HEK293 (cell line): ENCODE measurements around the gene MAPK14.

Experiments used
- CTCF ChIA-PET: fragments of 350-600 bp; formaldehyde crosslinking; extraction: SDS; loops from one replicate; lab custom pipeline; 2021; ENCODE audit warnings: antibody characterized with exemption; lab: Yijun Ruan, JAX
- POLR2A ChIA-PET: fragments of 300-600 bp; formaldehyde crosslinking; extraction: SDS; loops from one replicate; lab custom pipeline; 2020; ENCODE audit warnings: antibody characterized with exemption, inconsistent platforms; lab: Yijun Ruan, JAX
- H3K27ac ChIP-seq: fragments of 200-500 bp; sonication (Bioruptor generic); 2 replicates; pipeline ENCODE4 v1.5.1; 2014; ENCODE audit warnings: low read depth, low read length, control low read depth, inconsistent platforms; ENCODE audit errors: extremely low read depth
- H3K36me3 ChIP-seq, 2 experiments: fragments of 200-500 bp in 1 of 2; sonication (Bioruptor generic) in 1 of 2; 1 replicate in 1 of 2; 2 replicates in 1 of 2; pipeline ENCODE4 v1.5.1; 2014 to 2017; ENCODE audit warnings: inconsistent platforms in 2 of 2, low read length in 2 of 2; ENCODE audit not compliant: control insufficient read depth in 2 of 2, insufficient read depth in 1 of 2
- H3K4me1 ChIP-seq: fragments of 200-500 bp; sonication (Bioruptor generic); 2 replicates; pipeline ENCODE4 v1.5.1; 2014; ENCODE audit warnings: mild to moderate bottlenecking, low read length, inconsistent platforms; ENCODE audit not compliant: control insufficient read depth, insufficient read depth
- H3K4me3 ChIP-seq: 2 replicates; pipeline ENCODE4 v1.5.1; 2011; ENCODE audit warnings: low read depth, mild to moderate bottlenecking, control low read depth, low read length, moderate library complexity
- H3K9me3 ChIP-seq: fragments of 200-500 bp; sonication (Bioruptor generic); 2 replicates; pipeline ENCODE4 v1.5.1; 2014; ENCODE audit warnings: low read depth, low read length, inconsistent platforms; ENCODE audit not compliant: control insufficient read depth, insufficient read depth
- EGR2 ChIP-seq: fragments of 450-650 bp; formaldehyde crosslinking; IDR thresholded peaks from 2 replicates; pipeline ENCODE4 v1.5.1; 2016; ENCODE audit warnings: low read depth, missing biosample characterization, missing genetic modification characterization
- GFI1B ChIP-seq: fragments of 450-650 bp; formaldehyde crosslinking; IDR thresholded peaks from 2 replicates; pipeline ENCODE4 v1.5.1; 2016; ENCODE audit warnings: missing biosample characterization, missing genetic modification characterization
- GLIS2 ChIP-seq: fragments of 450-650 bp; formaldehyde crosslinking; IDR thresholded peaks from 2 replicates; pipeline ENCODE4 v1.5.1; 2016; ENCODE audit warnings: missing biosample characterization, missing genetic modification characterization
- IKZF3 ChIP-seq: fragments of 450-650 bp; IDR thresholded peaks from 2 replicates; pipeline ENCODE4 v1.5.0; 2018; ENCODE audit warnings: missing biosample characterization, mild to moderate bottlenecking, missing genetic modification characterization, moderate library complexity
- KLF8 ChIP-seq: fragments of 450-650 bp; formaldehyde crosslinking; IDR thresholded peaks from 2 replicates; pipeline ENCODE4 v1.5.1; 2016; ENCODE audit warnings: missing biosample characterization, missing genetic modification characterization
- SCRT2 ChIP-seq: fragments of 450-650 bp; formaldehyde crosslinking; IDR thresholded peaks from 2 replicates; pipeline ENCODE4 v1.5.1; 2016; ENCODE audit warnings: missing biosample characterization, missing genetic modification characterization
- WT1 ChIP-seq: fragments of 450-650 bp; formaldehyde crosslinking; IDR thresholded peaks from 2 replicates; pipeline ENCODE4 v1.5.1; 2016; ENCODE audit warnings: missing biosample characterization, missing genetic modification characterization
- ZBTB20 ChIP-seq: fragments of 450-650 bp; formaldehyde crosslinking; IDR thresholded peaks from 2 replicates; pipeline ENCODE4 v1.5.1; 2016; ENCODE audit warnings: missing biosample characterization, missing genetic modification characterization
- ZBTB8A ChIP-seq: fragments of 450-650 bp; formaldehyde crosslinking; IDR thresholded peaks from 2 replicates; pipeline ENCODE4 v1.5.1; 2016; ENCODE audit warnings: missing biosample characterization, missing genetic modification characterization
- ZEB2 ChIP-seq: fragments of 450-650 bp; formaldehyde crosslinking; IDR thresholded peaks from 2 replicates; pipeline ENCODE4 v1.5.1; 2016; ENCODE audit warnings: missing biosample characterization, missing genetic modification characterization
- ZNF157 ChIP-seq: fragments of 450-650 bp; formaldehyde crosslinking; IDR thresholded peaks from 2 replicates; pipeline ENCODE4 v1.5.1; 2016; ENCODE audit warnings: missing biosample characterization, missing genetic modification characterization
- ZNF335 ChIP-seq: fragments of 450-650 bp; formaldehyde crosslinking; conservative IDR thresholded peaks from 2 replicates; pipeline ENCODE4 v1.5.1; 2016; ENCODE audit warnings: missing biosample characterization, missing genetic modification characterization
- ZNF404 ChIP-seq: fragments of 450-650 bp; formaldehyde crosslinking; IDR thresholded peaks from 2 replicates; pipeline ENCODE4 v1.5.1; 2017; ENCODE audit warnings: missing biosample characterization, missing genetic modification characterization
- ZSCAN30 ChIP-seq: fragments of 450-650 bp; IDR thresholded peaks from 2 replicates; pipeline ENCODE4 v1.5.1; 2018; ENCODE audit warnings: missing biosample characterization, mild to moderate bottlenecking, missing genetic modification characterization, moderate library complexity
- ZXDB ChIP-seq: fragments of 450-650 bp; formaldehyde crosslinking; IDR thresholded peaks from 2 replicates; pipeline ENCODE4 v1.5.1; 2016; ENCODE audit warnings: missing biosample characterization, missing genetic modification characterization
- TF ChIP-seq, protein P1 (sequence below): fragments of 450-650 bp; formaldehyde crosslinking; optimal IDR thresholded peaks from 2 replicates; pipeline ENCODE3; 2016; ENCODE audit warnings: missing biosample characterization, mild to moderate bottlenecking, missing genetic modification characterization
- TF ChIP-seq, protein P2 (sequence below): sonication (generic); formaldehyde crosslinking; IDR thresholded peaks from 2 replicates; pipeline ENCODE4 v1.8.1; 2022; ENCODE audit warnings: mild to moderate bottlenecking, moderate library complexity, missing genetic modification reagents
- TF ChIP-seq, protein P3 (sequence below): fragments of 450-650 bp; formaldehyde crosslinking; IDR thresholded peaks from 2 replicates; pipeline ENCODE4 v1.5.1; 2016; ENCODE audit warnings: missing biosample characterization, missing genetic modification characterization
- TF ChIP-seq, protein P4 (sequence below): fragments of 450-650 bp; formaldehyde crosslinking; IDR thresholded peaks from 2 replicates; pipeline ENCODE4 v1.5.1; 2017; ENCODE audit warnings: missing biosample characterization, missing genetic modification characterization
- TF ChIP-seq, protein P5 (sequence below): fragments of 450-650 bp; formaldehyde crosslinking; IDR thresholded peaks from 2 replicates; pipeline ENCODE4 v1.5.1; 2016; ENCODE audit warnings: missing biosample characterization, missing genetic modification characterization
- TF ChIP-seq, protein P6 (sequence below): fragments of 450-650 bp; formaldehyde crosslinking; IDR thresholded peaks from 2 replicates; pipeline ENCODE4 v1.5.1; 2016; ENCODE audit warnings: missing biosample characterization, missing genetic modification characterization

The MAPK14 gene

DNA sequence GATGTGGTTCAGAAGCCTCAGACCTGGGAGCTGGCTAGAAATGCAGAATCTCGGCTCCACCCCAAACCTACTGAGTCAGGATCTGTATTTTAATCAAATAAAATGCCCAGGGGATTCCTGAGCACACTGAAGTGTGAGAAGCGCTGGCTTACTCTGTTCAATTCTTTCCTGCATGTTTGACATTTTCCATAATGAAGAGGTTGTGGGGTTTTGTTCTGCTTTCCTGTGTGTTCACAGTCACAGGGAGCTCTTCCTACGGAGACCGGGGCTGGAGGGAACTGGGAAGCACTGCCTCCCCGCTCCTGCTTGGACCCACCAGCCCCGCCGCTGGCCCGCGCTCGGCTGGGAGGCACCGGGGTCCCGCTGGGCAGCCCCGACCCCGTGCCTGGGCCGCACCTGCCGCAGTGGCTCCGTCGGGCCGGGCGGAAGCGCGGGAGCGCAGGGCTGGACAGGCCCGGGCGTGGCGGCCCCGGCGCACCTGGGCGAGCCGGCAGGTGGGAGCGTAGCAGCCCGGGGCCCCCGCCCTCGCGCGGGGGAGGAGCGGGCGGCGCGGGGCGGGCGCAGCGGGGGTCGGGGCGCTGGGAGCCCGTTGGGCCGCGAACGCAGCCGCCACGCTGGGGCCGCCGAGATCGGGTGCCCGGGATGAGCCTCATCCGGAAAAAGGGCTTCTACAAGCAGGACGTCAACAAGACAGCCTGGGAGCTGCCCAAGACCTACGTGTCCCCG, 102.5 kb downstream of the MAPK14 start, which contains the start of gene MAPK13:
TSS of gene MAPK13 (plus strand) at position 573 of the 726 bp plus-strand sequence. CDS start at position 643, 70 bp downstream.
- peak within 1 kb of the TSS; percentile 49 for H3K4me3 ChIP-seq
- no peaks in the 10 kb centered on the region for H3K9me3 ChIP-seq
- peak; percentile 51 for TF ChIP-seq ZBTB20 (tag by site-specific recombination)
- TF ChIP-seq, protein P1, sequence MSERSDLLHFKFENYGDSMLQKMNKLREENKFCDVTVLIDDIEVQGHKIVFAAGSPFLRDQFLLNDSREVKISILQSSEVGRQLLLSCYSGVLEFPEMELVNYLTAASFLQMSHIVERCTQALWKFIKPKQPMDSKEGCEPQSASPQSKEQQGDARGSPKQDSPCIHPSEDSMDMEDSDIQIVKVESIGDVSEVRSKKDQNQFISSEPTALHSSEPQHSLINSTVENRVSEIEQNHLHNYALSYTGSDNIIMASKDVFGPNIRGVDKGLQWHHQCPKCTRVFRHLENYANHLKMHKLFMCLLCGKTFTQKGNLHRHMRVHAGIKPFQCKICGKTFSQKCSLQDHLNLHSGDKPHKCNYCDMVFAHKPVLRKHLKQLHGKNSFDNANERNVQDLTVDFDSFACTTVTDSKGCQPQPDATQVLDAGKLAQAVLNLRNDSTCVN: peak; percentile 25
- TF ChIP-seq IKZF3 (tag by site-specific recombination): 0 out of 2 replicates have a peak, but pooled peaks have one; percentile 21
- TF ChIP-seq SCRT2: no peak
- TF ChIP-seq, protein P2, sequence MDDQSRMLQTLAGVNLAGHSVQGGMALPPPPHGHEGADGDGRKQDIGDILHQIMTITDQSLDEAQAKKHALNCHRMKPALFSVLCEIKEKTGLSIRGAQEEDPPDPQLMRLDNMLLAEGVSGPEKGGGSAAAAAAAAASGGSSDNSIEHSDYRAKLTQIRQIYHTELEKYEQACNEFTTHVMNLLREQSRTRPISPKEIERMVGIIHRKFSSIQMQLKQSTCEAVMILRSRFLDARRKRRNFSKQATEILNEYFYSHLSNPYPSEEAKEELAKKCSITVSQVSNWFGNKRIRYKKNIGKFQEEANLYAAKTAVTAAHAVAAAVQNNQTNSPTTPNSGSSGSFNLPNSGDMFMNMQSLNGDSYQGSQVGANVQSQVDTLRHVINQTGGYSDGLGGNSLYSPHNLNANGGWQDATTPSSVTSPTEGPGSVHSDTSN (CRISPR knock-in tag): peak; percentile 22; the same call in 1 of the 2 replicates
- no peak for TF ChIP-seq GFI1B (tag by site-specific recombination)
- TF ChIP-seq, protein P3, sequence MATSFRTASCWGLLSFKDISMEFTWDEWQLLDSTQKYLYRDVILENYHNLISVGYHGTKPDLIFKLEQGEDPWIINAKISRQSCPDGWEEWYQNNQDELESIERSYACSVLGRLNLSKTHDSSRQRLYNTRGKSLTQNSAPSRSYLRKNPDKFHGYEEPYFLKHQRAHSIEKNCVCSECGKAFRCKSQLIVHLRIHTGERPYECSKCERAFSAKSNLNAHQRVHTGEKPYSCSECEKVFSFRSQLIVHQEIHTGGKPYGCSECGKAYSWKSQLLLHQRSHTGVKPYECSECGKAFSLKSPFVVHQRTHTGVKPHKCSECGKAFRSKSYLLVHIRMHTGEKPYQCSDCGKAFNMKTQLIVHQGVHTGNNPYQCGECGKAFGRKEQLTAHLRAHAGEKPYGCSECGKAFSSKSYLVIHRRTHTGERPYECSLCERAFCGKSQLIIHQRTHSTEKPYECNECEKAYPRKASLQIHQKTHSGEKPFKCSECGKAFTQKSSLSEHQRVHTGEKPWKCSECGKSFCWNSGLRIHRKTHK (tag by site-specific recombination): no peak
- H3K27ac ChIP-seq: peak within 1 kb of the TSS; percentile 76
- POLR2A ChIA-PET: interaction anchor here (0.6 kb wide), 2 partner anchors 602 to 1200 kb away, joined by 3 to 6 read pairs; no protein-coding TSS in a partner anchor
- no peaks in the 10 kb centered on the region for H3K36me3 ChIP-seq
- CTCF ChIA-PET: interaction anchor here (0.7 to 1.0 kb wide), 2 partner anchors 9 to 147 kb away, joined by 3 read pairs; no protein-coding TSS in a partner anchor
- H3K4me1 ChIP-seq: peaks cover 13% of the 10 kb centered on the region

DNA sequence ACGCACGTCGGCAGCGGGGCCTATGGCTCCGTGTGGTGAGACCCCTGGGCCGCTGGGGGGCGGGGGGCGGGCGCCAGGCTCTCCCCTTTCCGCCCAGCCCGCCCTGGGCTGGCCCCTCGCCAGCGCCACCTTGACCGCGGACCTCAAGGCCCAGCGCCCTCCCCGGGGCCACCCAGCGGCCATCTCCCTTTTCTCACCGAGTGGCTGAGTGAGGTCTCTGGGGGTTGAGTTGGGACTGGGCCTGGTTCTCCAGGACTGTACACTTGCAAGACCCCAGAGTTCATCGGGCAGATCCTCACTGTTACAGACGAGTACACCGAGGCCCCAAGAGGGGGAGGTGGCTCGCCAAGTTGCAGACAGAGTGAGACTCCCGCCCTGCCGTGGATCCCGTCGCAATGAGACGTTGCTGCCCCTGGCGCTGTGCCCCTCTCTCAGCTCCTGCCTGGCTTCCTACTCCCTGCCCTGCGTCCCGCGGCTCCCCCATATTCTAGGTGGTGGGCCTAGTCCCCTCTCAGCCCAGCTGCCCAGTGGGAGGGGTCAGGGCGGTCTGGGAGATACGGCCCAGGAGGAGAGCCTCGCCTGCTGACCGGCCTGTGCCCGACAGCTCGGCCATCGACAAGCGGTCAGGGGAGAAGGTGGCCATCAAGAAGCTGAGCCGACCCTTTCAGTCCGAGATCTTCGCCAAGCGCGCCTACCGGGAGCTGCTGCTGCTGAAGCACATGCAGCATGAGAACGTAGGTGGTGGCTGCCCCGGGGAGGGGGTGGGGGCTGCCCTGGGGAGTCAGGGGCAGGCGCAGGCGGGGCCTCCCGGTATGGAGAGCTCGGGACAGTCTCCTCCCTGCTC, 103.3 kb downstream of the MAPK14 start:
- H3K27ac ChIP-seq: peak overlapping the region; percentile 76
- H3K9me3 ChIP-seq: no peaks in the 10 kb centered on the region
- no peaks in the 10 kb centered on the region for H3K36me3 ChIP-seq
- CTCF ChIA-PET: interaction anchor here (0.6 to 1.6 kb wide), 4 partner anchors 8 to 171 kb away, joined by 3 to 6 read pairs (median 4); no protein-coding TSS in a partner anchor
- POLR2A ChIA-PET: interaction anchor here (1.2 to 1.3 kb wide), 2 partner anchors 64 to 239 kb away, joined by 3 read pairs; no protein-coding TSS in a partner anchor
- H3K4me1 ChIP-seq: peaks cover 13% of the 10 kb centered on the region
- peak overlapping the region; percentile 49 for H3K4me3 ChIP-seq
- peak; percentile 24; the same call in 1 of the 2 replicates for TF ChIP-seq ZEB2
- no peak for TF ChIP-seq ZNF157 (tag by site-specific recombination)
- TF ChIP-seq, protein P4, sequence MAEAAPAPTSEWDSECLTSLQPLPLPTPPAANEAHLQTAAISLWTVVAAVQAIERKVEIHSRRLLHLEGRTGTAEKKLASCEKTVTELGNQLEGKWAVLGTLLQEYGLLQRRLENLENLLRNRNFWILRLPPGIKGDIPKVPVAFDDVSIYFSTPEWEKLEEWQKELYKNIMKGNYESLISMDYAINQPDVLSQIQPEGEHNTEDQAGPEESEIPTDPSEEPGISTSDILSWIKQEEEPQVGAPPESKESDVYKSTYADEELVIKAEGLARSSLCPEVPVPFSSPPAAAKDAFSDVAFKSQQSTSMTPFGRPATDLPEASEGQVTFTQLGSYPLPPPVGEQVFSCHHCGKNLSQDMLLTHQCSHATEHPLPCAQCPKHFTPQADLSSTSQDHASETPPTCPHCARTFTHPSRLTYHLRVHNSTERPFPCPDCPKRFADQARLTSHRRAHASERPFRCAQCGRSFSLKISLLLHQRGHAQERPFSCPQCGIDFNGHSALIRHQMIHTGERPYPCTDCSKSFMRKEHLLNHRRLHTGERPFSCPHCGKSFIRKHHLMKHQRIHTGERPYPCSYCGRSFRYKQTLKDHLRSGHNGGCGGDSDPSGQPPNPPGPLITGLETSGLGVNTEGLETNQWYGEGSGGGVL (tag by site-specific recombination): peak; percentile 30
- peak; percentile 12; the same call in 1 of the 2 replicates for TF ChIP-seq ZXDB (tag by site-specific recombination)
- peak; percentile 57; the same call in 1 of the 2 replicates for TF ChIP-seq EGR2 (tag by site-specific recombination)
- TF ChIP-seq, protein P5, sequence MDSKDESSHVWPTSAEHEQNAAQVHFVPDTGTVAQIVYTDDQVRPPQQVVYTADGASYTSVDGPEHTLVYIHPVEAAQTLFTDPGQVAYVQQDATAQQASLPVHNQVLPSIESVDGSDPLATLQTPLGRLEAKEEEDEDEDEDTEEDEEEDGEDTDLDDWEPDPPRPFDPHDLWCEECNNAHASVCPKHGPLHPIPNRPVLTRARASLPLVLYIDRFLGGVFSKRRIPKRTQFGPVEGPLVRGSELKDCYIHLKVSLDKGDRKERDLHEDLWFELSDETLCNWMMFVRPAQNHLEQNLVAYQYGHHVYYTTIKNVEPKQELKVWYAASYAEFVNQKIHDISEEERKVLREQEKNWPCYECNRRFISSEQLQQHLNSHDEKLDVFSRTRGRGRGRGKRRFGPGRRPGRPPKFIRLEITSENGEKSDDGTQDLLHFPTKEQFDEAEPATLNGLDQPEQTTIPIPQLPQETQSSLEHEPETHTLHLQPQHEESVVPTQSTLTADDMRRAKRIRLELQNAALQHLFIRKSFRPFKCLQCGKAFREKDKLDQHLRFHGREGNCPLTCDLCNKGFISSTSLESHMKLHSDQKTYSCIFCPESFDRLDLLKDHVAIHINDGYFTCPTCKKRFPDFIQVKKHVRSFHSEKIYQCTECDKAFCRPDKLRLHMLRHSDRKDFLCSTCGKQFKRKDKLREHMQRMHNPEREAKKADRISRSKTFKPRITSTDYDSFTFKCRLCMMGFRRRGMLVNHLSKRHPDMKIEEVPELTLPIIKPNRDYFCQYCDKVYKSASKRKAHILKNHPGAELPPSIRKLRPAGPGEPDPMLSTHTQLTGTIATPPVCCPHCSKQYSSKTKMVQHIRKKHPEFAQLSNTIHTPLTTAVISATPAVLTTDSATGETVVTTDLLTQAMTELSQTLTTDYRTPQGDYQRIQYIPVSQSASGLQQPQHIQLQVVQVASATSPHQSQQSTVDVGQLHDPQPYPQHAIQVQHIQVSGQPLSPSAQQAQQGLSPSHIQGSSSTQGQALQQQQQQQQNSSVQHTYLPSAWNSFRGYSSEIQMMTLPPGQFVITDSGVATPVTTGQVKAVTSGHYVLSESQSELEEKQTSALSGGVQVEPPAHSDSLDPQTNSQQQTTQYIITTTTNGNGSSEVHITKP (tag by site-specific recombination): peak; percentile 97
- TF ChIP-seq, protein P6, sequence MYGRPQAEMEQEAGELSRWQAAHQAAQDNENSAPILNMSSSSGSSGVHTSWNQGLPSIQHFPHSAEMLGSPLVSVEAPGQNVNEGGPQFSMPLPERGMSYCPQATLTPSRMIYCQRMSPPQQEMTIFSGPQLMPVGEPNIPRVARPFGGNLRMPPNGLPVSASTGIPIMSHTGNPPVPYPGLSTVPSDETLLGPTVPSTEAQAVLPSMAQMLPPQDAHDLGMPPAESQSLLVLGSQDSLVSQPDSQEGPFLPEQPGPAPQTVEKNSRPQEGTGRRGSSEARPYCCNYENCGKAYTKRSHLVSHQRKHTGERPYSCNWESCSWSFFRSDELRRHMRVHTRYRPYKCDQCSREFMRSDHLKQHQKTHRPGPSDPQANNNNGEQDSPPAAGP (tag by site-specific recombination): 0 out of 2 replicates have a peak, but pooled peaks have one; percentile 33
- TF ChIP-seq ZNF404 (tag by site-specific recombination): no peak
- peak; percentile 84 for TF ChIP-seq ZNF335
- peak; percentile 79 for TF ChIP-seq ZSCAN30
- peak; percentile 90 for TF ChIP-seq ZBTB8A (tag by site-specific recombination)
- TF ChIP-seq GLIS2 (tag by site-specific recombination): peak; percentile 75
- TF ChIP-seq KLF8: peak; percentile 60; the same call in 1 of the 2 replicates
- TF ChIP-seq WT1 (tag by site-specific recombination): peak; percentile 21; the same call in 1 of the 2 replicates
